Measurements from ENCODE around the gene CTNND2. TPM values are rescaled to one million over a fixed set of nuclear protein-coding genes. Genes with fewer than 3 reads are reported as not detected.

The CTNND2 gene
- total RNA-seq, 2 donors from 2014 or later, result not detected

DNA sequence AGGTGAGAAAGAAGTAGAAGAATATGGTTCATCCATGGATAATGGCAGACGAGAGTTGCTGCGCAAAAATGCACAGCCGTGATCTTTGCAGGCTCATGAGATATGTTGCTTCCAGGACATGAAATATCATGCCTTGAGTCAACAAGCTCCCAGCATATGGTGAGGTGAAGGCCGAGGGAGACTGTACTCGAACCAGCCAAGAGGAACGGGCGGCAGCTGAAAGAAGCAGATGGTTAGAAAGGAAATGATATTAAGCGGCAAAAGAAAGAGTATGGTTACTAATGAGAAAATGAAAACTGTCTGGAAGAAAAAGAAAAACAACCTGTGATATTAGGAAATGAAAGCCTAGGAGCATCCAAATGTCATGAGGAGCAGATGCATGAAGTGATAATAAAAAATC lies 798.5 kb downstream of the CTNND2 start:
- ATAC-seq (ENCODE audit: insufficient number of reproducible peaks, low FRiP score, low read depth) (no peak), DNase-seq (ENCODE audit: low spot score) (no peak)
- H3K9me3 ChIP-seq, result no peaks in the 10 kb centered on the region
- H3K27me3 ChIP-seq (replicated peaks; ENCODE audit: insufficient read depth), result no peaks in the 10 kb centered on the region
- TF ChIP-seq, protein P1, sequence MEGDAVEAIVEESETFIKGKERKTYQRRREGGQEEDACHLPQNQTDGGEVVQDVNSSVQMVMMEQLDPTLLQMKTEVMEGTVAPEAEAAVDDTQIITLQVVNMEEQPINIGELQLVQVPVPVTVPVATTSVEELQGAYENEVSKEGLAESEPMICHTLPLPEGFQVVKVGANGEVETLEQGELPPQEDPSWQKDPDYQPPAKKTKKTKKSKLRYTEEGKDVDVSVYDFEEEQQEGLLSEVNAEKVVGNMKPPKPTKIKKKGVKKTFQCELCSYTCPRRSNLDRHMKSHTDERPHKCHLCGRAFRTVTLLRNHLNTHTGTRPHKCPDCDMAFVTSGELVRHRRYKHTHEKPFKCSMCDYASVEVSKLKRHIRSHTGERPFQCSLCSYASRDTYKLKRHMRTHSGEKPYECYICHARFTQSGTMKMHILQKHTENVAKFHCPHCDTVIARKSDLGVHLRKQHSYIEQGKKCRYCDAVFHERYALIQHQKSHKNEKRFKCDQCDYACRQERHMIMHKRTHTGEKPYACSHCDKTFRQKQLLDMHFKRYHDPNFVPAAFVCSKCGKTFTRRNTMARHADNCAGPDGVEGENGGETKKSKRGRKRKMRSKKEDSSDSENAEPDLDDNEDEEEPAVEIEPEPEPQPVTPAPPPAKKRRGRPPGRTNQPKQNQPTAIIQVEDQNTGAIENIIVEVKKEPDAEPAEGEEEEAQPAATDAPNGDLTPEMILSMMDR (IDR thresholded peaks at IDR 0.05), result no peak
- H3K4me3 ChIP-seq, result no peak overlapping the region
- H3K36me3 ChIP-seq, result no peaks in the 10 kb centered on the region
- no peak overlapping the region for H3K27ac ChIP-seq
- no peaks in the 10 kb centered on the region for H3K4me1 ChIP-seq (ENCODE audit: control insufficient read depth in 1 of 2, low read depth in 2 of 2)

DNA sequence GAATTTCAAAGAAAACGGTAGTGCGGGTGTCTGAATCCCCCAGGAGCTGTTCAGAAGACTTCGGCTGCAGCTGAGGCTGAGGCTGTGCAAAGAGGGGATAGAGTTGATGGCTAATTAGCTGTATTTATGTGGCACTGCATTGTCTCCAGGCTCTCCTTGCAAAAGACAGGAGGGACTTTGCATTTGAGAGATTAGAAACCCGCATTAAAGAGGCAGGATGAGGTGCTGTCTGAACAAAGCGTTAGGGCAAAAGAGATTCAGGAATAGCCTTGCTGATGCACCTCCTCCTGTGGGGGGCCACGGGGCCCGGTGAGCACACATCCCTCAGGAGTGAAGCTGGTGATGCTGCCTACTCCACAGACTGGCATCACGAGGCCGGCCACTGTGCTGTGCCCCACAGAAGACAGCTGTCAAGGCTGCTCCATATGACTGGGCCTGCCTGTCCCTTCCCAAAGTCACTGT lies 799.6 kb downstream of the CTNND2 start:
- no peak for DNase-seq (ENCODE audit: low spot score)
- Histone ChIP-seq H3K4me3 (no peak overlapping the region), H3K27ac (no peak overlapping the region), H3K27me3 (replicated peaks; ENCODE audit: insufficient read depth) (no peaks in the 10 kb centered on the region), H3K9me3 (no peaks in the 10 kb centered on the region), H3K4me1 (ENCODE audit: control insufficient read depth in 1 of 2, low read depth in 2 of 2) (no peaks in the 10 kb centered on the region), H3K36me3 (no peaks in the 10 kb centered on the region)
- TF ChIP-seq, protein P1 (IDR thresholded peaks at IDR 0.05), result no peak
- no peak for ATAC-seq (ENCODE audit: insufficient number of reproducible peaks, low FRiP score, low read depth)

DNA sequence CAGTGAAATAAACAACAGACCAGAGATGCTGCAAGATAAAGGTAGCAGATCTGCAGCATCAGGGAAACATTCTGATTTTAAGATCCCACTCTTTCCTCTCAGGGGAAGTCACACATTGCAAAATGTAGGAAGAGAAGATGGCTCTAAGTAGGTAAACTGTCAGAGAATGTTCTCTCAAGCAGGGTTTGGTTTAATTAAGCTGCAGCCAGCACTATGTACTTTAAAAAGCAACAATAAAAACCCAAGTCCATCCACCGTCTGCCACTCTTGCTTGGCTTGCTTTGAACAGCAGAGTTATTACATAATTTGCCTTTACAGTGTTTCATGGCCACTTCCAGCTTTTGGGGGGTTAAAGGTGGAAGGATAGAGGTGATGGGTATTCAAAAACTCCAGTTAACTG lies 800.0 kb downstream of the CTNND2 start:
- TF ChIP-seq, protein P1 (IDR thresholded peaks at IDR 0.05), result no peak
- DNase-seq (ENCODE audit: low spot score) (no peak), ATAC-seq (ENCODE audit: insufficient number of reproducible peaks, low FRiP score, low read depth) (no peak)
- H3K9me3 ChIP-seq, result no peaks in the 10 kb centered on the region
- no peaks in the 10 kb centered on the region for H3K36me3 ChIP-seq
- no peak overlapping the region for H3K27ac ChIP-seq
- H3K4me3 ChIP-seq, result no peak overlapping the region
- H3K27me3 ChIP-seq (replicated peaks; ENCODE audit: insufficient read depth), result no peaks in the 10 kb centered on the region
- H3K4me1 ChIP-seq (ENCODE audit: control insufficient read depth in 1 of 2, low read depth in 2 of 2), result no peaks in the 10 kb centered on the region

DNA sequence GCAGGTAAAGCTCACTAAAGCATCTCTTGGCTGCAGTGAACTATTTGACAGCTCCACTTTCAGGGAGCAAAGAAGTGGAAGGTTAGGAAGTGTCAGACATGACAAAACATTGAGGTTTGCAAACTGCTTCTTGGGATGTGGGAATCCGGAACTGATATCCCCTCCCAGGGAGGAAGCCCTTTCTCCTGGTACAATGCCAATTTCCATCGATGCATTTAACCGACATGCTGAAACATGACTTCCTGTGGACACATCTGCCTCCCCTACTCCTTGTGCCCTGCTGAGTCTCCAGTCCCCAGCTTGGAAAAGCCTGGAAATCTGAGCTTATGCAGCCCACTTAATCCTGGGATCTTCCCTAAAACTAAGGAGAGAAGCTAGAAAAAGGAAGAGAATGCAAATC lies 820.1 kb downstream of the CTNND2 start:
- Histone ChIP-seq H3K9me3 (no peaks in the 10 kb centered on the region), H3K4me1 (ENCODE audit: control insufficient read depth in 1 of 2, low read depth in 2 of 2) (no peaks in the 10 kb centered on the region), H3K27me3 (replicated peaks; ENCODE audit: insufficient read depth) (no peaks in the 10 kb centered on the region), H3K4me3 (no peak overlapping the region), H3K36me3 (no peaks in the 10 kb centered on the region), H3K27ac (no peak overlapping the region)
- DNase-seq (ENCODE audit: low spot score) (no peak), ATAC-seq (ENCODE audit: insufficient number of reproducible peaks, low FRiP score, low read depth) (no peak)
- TF ChIP-seq, protein P1 (IDR thresholded peaks at IDR 0.05), result no peak

DNA sequence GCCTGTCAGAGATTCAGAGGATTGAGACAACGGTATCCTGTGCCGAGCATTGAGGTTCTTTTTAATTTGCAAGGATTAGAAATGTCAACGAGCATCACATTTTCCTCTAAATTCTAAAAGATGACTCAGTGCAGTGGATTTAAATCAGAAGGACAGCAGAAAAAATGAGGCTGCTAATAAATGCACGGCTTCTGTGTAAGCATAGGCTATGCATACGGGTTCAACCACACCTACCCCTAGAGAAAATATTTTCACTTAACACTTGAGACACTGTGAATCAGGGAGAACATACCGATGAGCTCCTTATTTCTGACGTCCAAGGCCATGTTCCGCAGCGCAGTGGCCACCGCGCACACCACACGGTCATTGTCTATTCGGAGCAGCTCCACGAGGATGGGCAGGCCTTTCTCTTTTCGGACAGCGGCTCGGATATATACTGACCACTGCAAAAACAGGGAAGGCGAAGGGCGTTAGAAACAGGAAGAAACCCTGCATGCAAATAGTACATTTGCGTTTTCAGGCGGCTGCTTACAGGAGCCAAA lies 821.8 kb downstream of the CTNND2 start:
- no peak overlapping the region for H3K27ac ChIP-seq
- no peaks in the 10 kb centered on the region for H3K4me1 ChIP-seq (ENCODE audit: control insufficient read depth in 1 of 2, low read depth in 2 of 2)
- no peak overlapping the region for H3K4me3 ChIP-seq
- H3K9me3 ChIP-seq, result no peaks in the 10 kb centered on the region
- no peaks in the 10 kb centered on the region for H3K27me3 ChIP-seq (replicated peaks; ENCODE audit: insufficient read depth)
- TF ChIP-seq, protein P1 (IDR thresholded peaks at IDR 0.05), result no peak
- no peak for DNase-seq (ENCODE audit: low spot score)
- H3K36me3 ChIP-seq, result no peaks in the 10 kb centered on the region
- no peak for ATAC-seq (ENCODE audit: insufficient number of reproducible peaks, low FRiP score, low read depth)

Measured in thoracic aorta (tissue), 2 donors.